Mesendoderm (in vitro differentiated cells): ENCODE data around the gene FSTL4.

Experiments
- DNase-seq: peaks from one replicate; pipeline ENCODE4 v3.0.0; 2013
- H2AK5ac ChIP-seq: 2 replicates; pipeline ENCODE4 v1.6.1; 2013; ENCODE audit warnings: low read length, inconsistent platforms
- H2BK120ac ChIP-seq: 2 replicates; pipeline ENCODE4 v1.6.1; 2013; ENCODE audit warnings: low read depth, mild to moderate bottlenecking, low read length, moderate library complexity, mixed read lengths
- H2BK15ac ChIP-seq: replicated peaks from 2 replicates; pipeline ENCODE4 v1.6.1; 2013; ENCODE audit warnings: low read depth, mild to moderate bottlenecking, moderate library complexity
- H2BK5ac ChIP-seq: 2 replicates; pipeline ENCODE4 v1.6.1; 2013; ENCODE audit warnings: low read length, inconsistent platforms
- H3K18ac ChIP-seq: 2 replicates; pipeline ENCODE4 v1.6.1; 2013; ENCODE audit warnings: mild to moderate bottlenecking, low read length, mixed read lengths
- H3K23ac ChIP-seq: one replicate; pipeline ENCODE4 v1.6.1; 2013; ENCODE audit warnings: low read length
- H3K27ac ChIP-seq: 2 replicates; pipeline ENCODE4 v1.5.1; 2013; ENCODE audit warnings: low read depth, mild to moderate bottlenecking, inconsistent platforms, low read length, moderate library complexity
- H3K27me3 ChIP-seq: 2 replicates; pipeline ENCODE4 v1.6.1; 2013; ENCODE audit warnings: low read length, control low read depth, mild to moderate bottlenecking, inconsistent platforms; ENCODE audit not compliant: insufficient read depth, poor library complexity
- H3K36me3 ChIP-seq: 2 replicates; pipeline ENCODE4 v1.6.1; 2013; ENCODE audit warnings: low read length, inconsistent platforms; ENCODE audit not compliant: control insufficient read depth, insufficient read depth
- H3K4ac ChIP-seq: one replicate; pipeline ENCODE4 v1.6.1; 2013; ENCODE audit warnings: low read depth, mild to moderate bottlenecking, low read length, moderate library complexity
- H3K4me1 ChIP-seq: 2 replicates; pipeline ENCODE4 v1.6.1; 2013; ENCODE audit warnings: low read depth, low read length, inconsistent platforms; ENCODE audit not compliant: control insufficient read depth
- H3K4me2 ChIP-seq: 2 replicates; pipeline ENCODE4 v1.6.1; 2013; ENCODE audit warnings: low read length
- H3K4me3 ChIP-seq: 2 replicates; pipeline ENCODE4 v1.5.1; 2013; ENCODE audit warnings: mild to moderate bottlenecking, low read length
- H3K56ac ChIP-seq: one replicate; pipeline ENCODE4 v1.6.1; 2013; ENCODE audit warnings: low read length
- H3K79me1 ChIP-seq: 2 replicates; pipeline ENCODE4 v1.6.1; 2013; ENCODE audit warnings: low read length, inconsistent platforms
- H3K79me2 ChIP-seq: 2 replicates; pipeline ENCODE4 v1.6.1; 2013; ENCODE audit warnings: mild to moderate bottlenecking, low read length; ENCODE audit not compliant: control insufficient read depth, insufficient read depth
- H3K9ac ChIP-seq: 2 replicates; pipeline ENCODE4 v1.6.1; 2013; ENCODE audit warnings: low read length, inconsistent platforms
- H4K5ac ChIP-seq: one replicate; pipeline ENCODE4 v1.6.1; 2013; ENCODE audit warnings: low read length
- H4K8ac ChIP-seq: one replicate; pipeline ENCODE4 v1.6.1; 2013; ENCODE audit warnings: low read depth, mild to moderate bottlenecking, control low read depth, low read length, moderate library complexity
- WGBS: extraction: QIAGEN DNeasy Blood & Tissue Kit; methylation state at CpG from one replicate; pipeline ENCODE4 v1.1.7; 2013; ENCODE audit warnings: low lambda C conversion rate, missing lambda C conversion rate; ENCODE audit not compliant: insufficient coverage; ENCODE audit errors: extremely low coverage; 5-methylcytosine and 5-hydroxymethylcytosine counted together

Gene FSTL4

DNA sequence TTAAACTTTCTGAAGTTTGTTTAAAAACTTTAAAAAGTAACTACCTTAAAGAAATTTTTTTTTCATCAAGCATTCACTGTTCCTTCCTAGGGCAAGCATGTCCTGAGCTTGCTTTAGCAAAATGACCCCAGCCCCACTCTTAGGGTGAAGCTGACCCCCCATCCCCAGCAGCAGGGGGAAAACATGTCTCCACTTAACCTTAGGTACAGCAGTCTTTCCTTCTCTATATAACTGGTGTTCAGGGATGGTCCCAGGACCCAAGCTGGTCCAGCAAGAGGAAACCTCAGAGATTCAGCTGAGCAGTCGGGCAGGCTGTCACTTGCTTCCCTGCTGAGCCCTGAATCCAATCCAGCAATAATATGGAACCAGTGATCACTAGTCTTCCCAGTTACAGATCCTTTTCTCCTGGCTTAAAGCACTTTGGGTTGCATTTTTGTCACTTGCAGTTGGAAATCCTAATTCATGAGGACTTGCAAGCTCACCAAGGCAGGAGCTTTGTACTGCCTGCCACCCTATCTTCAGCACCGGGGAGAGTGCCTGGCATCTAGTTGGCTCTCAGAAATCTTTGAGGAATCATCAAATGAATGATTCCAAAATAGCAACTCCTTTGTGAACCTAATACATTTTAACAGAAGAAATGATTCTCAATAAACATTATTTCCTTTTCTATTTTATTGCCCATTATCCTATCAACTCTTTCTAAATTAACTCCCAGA is 91.2 kb downstream of the FSTL4 start:
- Histone ChIP-seq H3K4me2 (no peak overlapping the region), H3K9ac (no peak overlapping the region), H4K5ac (no peak overlapping the region), H3K56ac (no peak overlapping the region), H2BK15ac (no peak overlapping the region), H4K8ac (no peak overlapping the region), H3K4ac (no peak overlapping the region), H2BK120ac (no peak overlapping the region), H3K23ac (no peak overlapping the region), H3K36me3 (no peaks in the 10 kb centered on the region), H3K27ac (no peak overlapping the region), H3K4me1 (peaks cover 12% of the 10 kb centered on the region), H3K27me3 (no peaks in the 10 kb centered on the region), H3K79me2 (no peaks in the 10 kb centered on the region), H2AK5ac (no peak overlapping the region), H2BK5ac (no peak overlapping the region), H3K4me3 (no peak overlapping the region), H3K18ac (no peak overlapping the region), H3K79me1 (no peaks in the 10 kb centered on the region)
- DNase-seq = no peak
- WGBS = no CpG with 5 or more reads among the region's 2 CpGs

DNA sequence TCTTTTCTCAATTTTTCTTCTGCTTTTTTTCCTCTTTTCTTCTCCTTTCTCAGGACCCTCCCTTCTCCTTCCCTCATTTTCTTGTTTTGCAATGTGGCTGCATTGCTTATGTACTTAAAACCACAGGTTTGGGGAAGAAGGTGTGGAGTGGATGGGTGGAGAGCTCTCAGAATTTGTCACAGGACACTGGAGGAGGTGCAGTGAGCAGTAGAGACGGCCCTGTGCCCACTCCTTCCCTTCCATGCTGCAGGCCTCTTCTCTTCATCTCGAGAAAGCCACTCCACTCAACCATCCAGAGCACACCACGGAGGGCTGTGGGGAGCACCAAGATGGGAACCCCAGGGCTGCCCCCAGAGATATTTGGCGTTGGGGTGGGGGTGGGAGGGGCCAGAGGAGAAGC is 92.3 kb downstream of the FSTL4 start:
- Histone ChIP-seq H2AK5ac (no peak overlapping the region), H3K23ac (no peak overlapping the region), H4K5ac (no peak overlapping the region), H3K4ac (no peak overlapping the region), H4K8ac (no peak overlapping the region), H3K36me3 (no peaks in the 10 kb centered on the region), H3K79me1 (no peaks in the 10 kb centered on the region), H2BK120ac (no peak overlapping the region), H3K79me2 (no peaks in the 10 kb centered on the region), H3K27ac (no peak overlapping the region), H2BK5ac (no peak overlapping the region), H3K4me3 (no peak overlapping the region), H2BK15ac (no peak overlapping the region), H3K27me3 (no peaks in the 10 kb centered on the region), H3K18ac (no peak overlapping the region), H3K56ac (no peak overlapping the region), H3K9ac (no peak overlapping the region), H3K4me2 (no peak overlapping the region), H3K4me1 (peaks cover 7% of the 10 kb centered on the region)
- DNase-seq = no peak
- WGBS = no CpG with 5 or more reads among the region's 4 CpGs

- H3K9ac ChIP-seq = no peak overlapping the region
- no peak overlapping the region for H4K8ac ChIP-seq
- no peak overlapping the region for H3K4me3 ChIP-seq
- WGBS = no CpG with 5 or more reads among the region's 8 CpGs
- no peak for DNase-seq
- no peak overlapping the region for H3K4ac ChIP-seq
- no peaks in the 10 kb centered on the region for H3K79me2 ChIP-seq
- H3K27me3 ChIP-seq = no peaks in the 10 kb centered on the region
- H2BK5ac ChIP-seq = no peak overlapping the region
- H3K23ac ChIP-seq = no peak overlapping the region
- no peak overlapping the region for H3K18ac ChIP-seq
- H2BK120ac ChIP-seq = no peak overlapping the region
- H3K79me1 ChIP-seq = no peaks in the 10 kb centered on the region
- no peak overlapping the region for H3K4me2 ChIP-seq
- no peak overlapping the region for H2AK5ac ChIP-seq
- no peak overlapping the region for H3K56ac ChIP-seq
- peaks cover 3% of the 10 kb centered on the region for H3K4me1 ChIP-seq
- no peak overlapping the region for H3K27ac ChIP-seq
- no peak overlapping the region for H2BK15ac ChIP-seq
- no peak overlapping the region for H4K5ac ChIP-seq
- H3K36me3 ChIP-seq = no peaks in the 10 kb centered on the region
Measured at GRCh38 chr5:133519191-133519590, 93.2 kb downstream of the FSTL4 start.

- Histone ChIP-seq H2BK5ac (no peak overlapping the region), H3K4ac (no peak overlapping the region), H3K27ac (no peak overlapping the region), H2BK120ac (no peak overlapping the region), H2BK15ac (no peak overlapping the region), H4K8ac (no peak overlapping the region), H3K18ac (no peak overlapping the region), H3K79me2 (no peaks in the 10 kb centered on the region), H2AK5ac (no peak overlapping the region), H3K36me3 (no peaks in the 10 kb centered on the region), H3K56ac (no peak overlapping the region), H4K5ac (no peak overlapping the region), H3K4me2 (no peak overlapping the region), H3K4me3 (no peak overlapping the region), H3K27me3 (no peaks in the 10 kb centered on the region), H3K9ac (no peak overlapping the region), H3K23ac (no peak overlapping the region), H3K4me1 (no peaks in the 10 kb centered on the region), H3K79me1 (no peaks in the 10 kb centered on the region)
- no CpG with 5 or more reads among the region's 1 CpG for WGBS
- DNase-seq = no peak
Measured at GRCh38 chr5:133514456-133514855, 97.9 kb downstream of the FSTL4 start.

- Histone ChIP-seq H3K36me3 (no peaks in the 10 kb centered on the region), H3K27ac (no peak overlapping the region), H3K18ac (no peak overlapping the region), H3K79me1 (no peaks in the 10 kb centered on the region), H2BK5ac (no peak overlapping the region), H3K27me3 (no peaks in the 10 kb centered on the region), H3K23ac (no peak overlapping the region), H4K5ac (no peak overlapping the region), H3K4ac (no peak overlapping the region), H2AK5ac (no peak overlapping the region), H3K4me2 (no peak overlapping the region), H3K4me3 (no peak overlapping the region), H3K9ac (no peak overlapping the region), H2BK120ac (no peak overlapping the region), H3K4me1 (no peaks in the 10 kb centered on the region), H3K56ac (no peak overlapping the region), H2BK15ac (no peak overlapping the region), H4K8ac (no peak overlapping the region), H3K79me2 (no peaks in the 10 kb centered on the region)
- no peak for DNase-seq
- no CpG with 5 or more reads among the region's 6 CpGs for WGBS
Measured at GRCh38 chr5:133512896-133513295, 99.4 kb downstream of the FSTL4 start.

DNA sequence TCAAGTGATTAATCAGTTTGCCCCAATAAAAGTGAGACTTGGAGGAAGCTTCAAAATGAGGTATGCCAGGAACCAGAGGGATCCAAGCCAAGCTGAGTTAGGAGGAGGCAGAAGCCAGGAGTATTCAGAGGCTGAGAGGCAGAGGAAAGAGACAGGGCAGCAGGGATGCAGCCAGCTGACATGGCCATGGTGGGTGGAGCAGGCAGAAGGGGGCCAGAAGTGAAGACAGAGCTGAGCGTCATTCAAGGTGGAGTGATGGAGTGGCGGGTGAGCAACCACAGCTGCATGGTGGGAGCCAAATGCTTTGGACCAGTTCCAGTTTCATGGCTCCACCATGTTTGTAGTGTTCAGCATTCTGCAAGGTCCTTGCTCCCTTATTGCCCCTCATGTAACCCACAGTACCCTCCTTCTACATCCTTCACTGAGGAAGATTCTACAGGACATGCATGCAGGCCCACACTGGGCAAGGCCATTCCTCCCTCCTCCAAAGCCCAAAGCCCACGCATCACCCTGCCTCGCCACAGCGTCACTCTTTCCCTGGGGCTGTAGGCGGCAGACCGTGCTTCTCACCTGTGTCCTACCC is 100.6 kb downstream of the FSTL4 start:
- Histone ChIP-seq H3K36me3 (no peaks in the 10 kb centered on the region), H3K27me3 (no peaks in the 10 kb centered on the region), H4K5ac (no peak overlapping the region), H2BK5ac (no peak overlapping the region), H3K9ac (no peak overlapping the region), H3K4ac (no peak overlapping the region), H3K4me3 (no peak overlapping the region), H3K79me1 (no peaks in the 10 kb centered on the region), H3K79me2 (no peaks in the 10 kb centered on the region), H3K18ac (no peak overlapping the region), H4K8ac (no peak overlapping the region), H3K4me1 (no peaks in the 10 kb centered on the region), H3K4me2 (no peak overlapping the region), H2BK120ac (no peak overlapping the region), H3K23ac (no peak overlapping the region), H2BK15ac (no peak overlapping the region), H3K56ac (no peak overlapping the region), H2AK5ac (no peak overlapping the region), H3K27ac (no peak overlapping the region)
- no CpG with 5 or more reads among the region's 7 CpGs for WGBS
- no peak for DNase-seq
